Measurements from ENCODE around the gene ARPP21.

GRCh38 chr3:35744419-35744818 lies 105.1 kb downstream of the ARPP21 start:
- TF ChIP-seq CTCF (tag by site-specific recombination; IDR thresholded peaks at IDR 0.05) (no peak), ZNF677 (tag by site-specific recombination; IDR thresholded peaks at IDR 0.05) (no peak), ZBTB21 (tag by site-specific recombination; IDR thresholded peaks at IDR 0.05) (no peak), ZNF274 (IDR thresholded peaks at IDR 0.05; ENCODE audit: low read length) (no peak), ZNF274 (tag by site-specific recombination; IDR thresholded peaks at IDR 0.05; ENCODE audit: borderline replicate concordance) (no peak), ZBTB11 (tag by site-specific recombination; conservative IDR thresholded peaks at IDR 0.05; ENCODE audit: low read depth) (no peak), GLI4 (tag by site-specific recombination; IDR thresholded peaks at IDR 0.05) (no peak), HOXA7 (CRISPR knock-in tag; IDR thresholded peaks at IDR 0.05; ENCODE audit: borderline replicate concordance) (no peak), ZNF121 (tag by site-specific recombination; IDR thresholded peaks at IDR 0.05) (no peak)
